Uterus (tissue), 4 donors: ENCODE measurements around the gene SCD5. TPM values are rescaled to one million over a fixed set of nuclear protein-coding genes. Genes with fewer than 3 reads are reported as not detected.

Experiments used
- microRNA counts, 2 donors: library from miRNA; unstranded; fragments of <30 nt; microRNA quantifications; one replicate each; lab custom pipeline; 2016 to 2017
- microRNA-seq: library from miRNA; unstranded; fragments of <30 nt; microRNA quantifications from one replicate; pipeline ENCODE4, GENCODE V29; 2016; ENCODE audit warnings: borderline microRNAs expressed, borderline replicate concordance
- small RNA-seq: library from RNA; depleted of rRNA; stranded (forward); fragments of <200 nt; gene quantifications from one replicate; pipeline ENCODE3, GENCODE V24; 2016
- total RNA-seq, 4 donors: library from RNA; depleted of rRNA in 3 of 4; stranded (reverse); fragments of >200 nt in 3 of 4; gene quantifications; one replicate each; pipeline versions ENCODE4 v1.1.0 to v1.2.4, GENCODE V29; 2014 to 2023
- donor health status: DM: yes; HTN: yes; CAD: no.

SCD5 gene
- total RNA-seq, 4 donors from 2014 or later, result 4.1 to 30.3 (median 7.8) TPM

MicroRNA genes within 50 kb of the gene (microRNA counts, 767-probe panel; counts per million panel counts)
- 2,651 to 2,892 counts per million in 2 donors for microRNA hsa-miR-575 (lab: Ali Mortazavi, UCI)

Small RNA genes lying within 50 kb of the gene (microRNA-seq; reads per million reads assigned to microRNA genes)
- not detected for gene MIR575

Small RNA genes lying within 50 kb of the gene (small RNA-seq; reads per million reads assigned to genes)
- gene MIR575, result not detected

Other genes with a start within 250 kb of the SCD5 start
- 10 to 100 TPM in 2 of 4 donors, 1 to 10 TPM in 2; 3.1 to 22.5 (median 11.6) TPM for gene TMEM150C, start 236.8 kb downstream of the SCD5 start, total RNA-seq
- gene SEC31A, start 92.4 kb upstream of the SCD5 start, total RNA-seq, result 100 to 1,000 TPM; 117 to 458 (median 253) TPM
- gene THAP9, start 101.9 kb upstream of the SCD5 start, total RNA-seq, result 10 to 100 TPM in 1 of 4 donors, 1 to 10 TPM in 3; 2.3 to 26.9 (median 6.5) TPM
- gene LIN54, start 212.0 kb upstream of the SCD5 start, total RNA-seq, result 10 to 100 TPM in 3 of 4 donors, 1 to 10 TPM in 1; 3.3 to 47.6 (median 20.2) TPM
- 100 to 1,000 TPM in 1 of 4 donors, 10 to 100 TPM in 3; 21.3 to 113 (median 73.3) TPM for gene COPS4, start 236.4 kb upstream of the SCD5 start, total RNA-seq